GM12878 (cell line): ENCODE results near the gene NUMB. TPM values are rescaled to one million over a fixed set of nuclear protein-coding genes. Genes with fewer than 3 reads are reported as not detected.

ENCODE experiments used
- ATAC-seq: fragments of 200-7000 bp; cut with Tn5 transposase; 3 replicates; pipeline ENCODE4 v1.9.1; 2020; ENCODE audit warnings: mild to moderate bottlenecking, moderate library complexity
- BruUV-seq: library from RNA; stranded (reverse); fragments of 400-500 nt; replicated peaks from 2 replicates; lab custom pipeline; 2021; lab: Mats Ljungman, UMichigan
- CTCF ChIA-PET: fragments of 300-600 bp; sonication (Branson Sonifier 250); formaldehyde crosslinking; extraction: SDS; loops from one replicate; lab custom pipeline; 2021; ENCODE audit warnings: inconsistent platforms; lab: Yijun Ruan, JAX
- POLR2A ChIA-PET: fragments of 350-600 bp; formaldehyde crosslinking; extraction: SDS; loops from one replicate; lab custom pipeline; 2021; ENCODE audit warnings: inconsistent platforms; lab: Charles Lee
- RAD21 ChIA-PET: fragments of 300-600 bp; sonication (Branson Sonifier 250); formaldehyde crosslinking; loops from one replicate; lab custom pipeline; 2023; ENCODE audit warnings: antibody characterized with exemption; ENCODE audit not compliant: unreplicated experiment; lab: Charles Lee
- SMC1A ChIA-PET: fragments of 300-600 bp; sonication (Branson Sonifier 250); formaldehyde crosslinking; loops from one replicate; lab custom pipeline; 2023; ENCODE audit not compliant: unreplicated experiment, uncharacterized antibody; lab: Charles Lee
- DNase-seq: peaks from one replicate; pipeline ENCODE4 v3.0.0-alpha.2; 2011; ENCODE audit warnings: low read depth, low spot score
- FAIRE-seq: peaks from 3 replicates; lab custom pipeline; 2011; peaks lifted over from hg19 to GRCh38; lab: Jason Lieb, UNC
- H2AFZ ChIP-seq: 2 replicates; pipeline ENCODE4 v1.6.0; 2011; ENCODE audit warnings: low read depth, low read length, control low read depth; ENCODE audit not compliant: control insufficient read depth
- H3K27ac ChIP-seq: 2 replicates; pipeline ENCODE4 v1.5.1; 2011; ENCODE audit warnings: control low read depth; ENCODE audit not compliant: control insufficient read depth, insufficient read depth
- H3K27me3 ChIP-seq, 2 experiments: replicated peaks in 1 of 2; 2 replicates each; pipeline versions ENCODE4 v1.6.0 to v1.6.1; 2011; ENCODE audit warnings: low read length in 1 of 2; ENCODE audit not compliant: control insufficient read depth in 2 of 2, insufficient read depth in 2 of 2
- H3K36me3 ChIP-seq, 2 experiments: 2 replicates each; pipeline ENCODE4 v1.5.1; 2011; ENCODE audit warnings: low read length in 1 of 2; ENCODE audit not compliant: control insufficient read depth in 2 of 2, insufficient read depth in 2 of 2
- H3K4me1 ChIP-seq: 2 replicates; pipeline ENCODE4 v1.6.1; 2011; ENCODE audit warnings: mild to moderate bottlenecking, low read length, moderate library complexity, mixed read lengths; ENCODE audit not compliant: control insufficient read depth, insufficient read depth
- H3K4me2 ChIP-seq: 2 replicates; pipeline ENCODE4 v1.6.0; 2011; ENCODE audit warnings: control low read depth; ENCODE audit not compliant: control insufficient read depth, insufficient read depth
- H3K4me3 ChIP-seq: fragments of 200-600 bp; sonication (generic); 2 replicates; pipeline ENCODE4 v1.5.1; 2016
- H3K79me2 ChIP-seq: 2 replicates; pipeline ENCODE4 v1.6.0; 2011; ENCODE audit warnings: low read length; ENCODE audit not compliant: control insufficient read depth, insufficient read depth
- H3K9ac ChIP-seq: 2 replicates; pipeline ENCODE4 v1.8.0; 2011; ENCODE audit warnings: low read length, control low read depth, mixed read lengths; ENCODE audit not compliant: control insufficient read depth, insufficient read depth
- H3K9me3 ChIP-seq: replicated peaks from 3 replicates; pipeline ENCODE4 v1.5.1; 2011; ENCODE audit warnings: mild to moderate bottlenecking, low read length; ENCODE audit not compliant: control insufficient read depth, insufficient read depth
- H4K20me1 ChIP-seq: 2 replicates; pipeline ENCODE4 v1.6.0; 2011; ENCODE audit not compliant: control insufficient read depth, insufficient read depth
- DPF2 ChIP-seq: fragments of 450-650 bp; IDR thresholded peaks from 2 replicates; pipeline ENCODE4 v1.6.1; 2017; ENCODE audit warnings: mild to moderate bottlenecking
- FOXK2 ChIP-seq: fragments of 450-650 bp; IDR thresholded peaks from 2 replicates; pipeline ENCODE4 v1.6.1; 2017; ENCODE audit warnings: mild to moderate bottlenecking, moderate library complexity
- GATAD2B ChIP-seq: fragments of 450-650 bp; conservative IDR thresholded peaks from 2 replicates; pipeline ENCODE4 v1.6.1; 2017; ENCODE audit warnings: low read depth, mild to moderate bottlenecking, moderate library complexity
- KDM1A ChIP-seq: fragments of 200-600 bp; sonication (generic); IDR thresholded peaks from 2 replicates; pipeline ENCODE4 v1.6.1; 2016; ENCODE audit warnings: borderline replicate concordance
- MLLT1 ChIP-seq: fragments of 450-650 bp; IDR thresholded peaks from 2 replicates; pipeline ENCODE4 v1.6.1; 2016; ENCODE audit warnings: mild to moderate bottlenecking
- PAX8 ChIP-seq: fragments of 450-650 bp; IDR thresholded peaks from 2 replicates; pipeline ENCODE4 v1.6.1; 2017; ENCODE audit warnings: mild to moderate bottlenecking, moderate library complexity
- RAD21 ChIP-seq: IDR thresholded peaks from 2 replicates; pipeline ENCODE4 v1.6.1; 2011; ENCODE audit warnings: mild to moderate bottlenecking, low read depth, low read length, moderate library complexity; ENCODE audit not compliant: insufficient read depth
- RFX5 ChIP-seq: IDR thresholded peaks from 2 replicates; pipeline ENCODE4 v1.6.1; 2011; ENCODE audit warnings: low read depth, low read length, improper control_type of control experiment
- SP1 ChIP-seq: IDR thresholded peaks from one replicate; pipeline ENCODE4 v1.6.1; 2011; ENCODE audit warnings: low read depth, low read length
- SREBF1 ChIP-seq: IDR thresholded peaks from 2 replicates; pipeline ENCODE4 v1.6.1; 2012; ENCODE audit warnings: mild to moderate bottlenecking, low read length
- TCF12 ChIP-seq: IDR thresholded peaks from 2 replicates; pipeline ENCODE4 v1.6.1; 2011; ENCODE audit warnings: low read depth, mild to moderate bottlenecking, low read length
- WGBS: methylation state at CpG from one replicate; pipeline ENCODE4 v1.1.6; 2016; ENCODE audit warnings: low lambda C conversion rate; ENCODE audit not compliant: insufficient replicate concordance, insufficient coverage; ENCODE audit errors: missing lambda C conversion rate; 5-methylcytosine and 5-hydroxymethylcytosine counted together
- in situ Hi-C: fragments of 300-500 bp; cut with MboI; formaldehyde crosslinking; loops from 9 replicates; pipeline ENCODE4 v1.14.3; 2018; ENCODE audit warnings: mixed read lengths
- intact Hi-C: fragments of 100-400 bp; cut with micrococcal nuclease; formaldehyde crosslinking; loops from one replicate; pipeline ENCODE4 v1.14.2; 2022; ENCODE audit not compliant: unreplicated experiment
- polyA plus RNA-seq, 11 experiments: library from polyadenylated mRNA; depleted of rRNA in 4 of 11; unstranded in 6 of 11; stranded (reverse) in 5 of 11; fragments of >200 nt; fragmentation: Nextera tagmentation in 4 of 11; fragmentation: Illumina TruSeq in 1 of 11; extraction: Ambion mirVana in 4 of 11; extraction: Trizol in 1 of 11; gene quantifications; 1 replicate in 1 of 11; 2 replicates in 10 of 11; pipeline versions ENCODE4 v1.2.1 to v1.2.3, GENCODE V29; 2011 to 2016; ENCODE audit warnings: inconsistent platforms in 2 of 11, missing spikeins in 2 of 11, low read depth in 1 of 11
- total RNA-seq, 4 experiments: library from RNA; depleted of rRNA in 3 of 4; stranded (reverse); fragments of >200 nt in 3 of 4; fragmentation: Illumina TruSeq in 1 of 4; extraction: Trizol in 1 of 4; gene quantifications; 2 replicates each; pipeline versions ENCODE4 v1.2.1 to v1.2.3, GENCODE V29; 2013 to 2021
- TF ChIP-seq, protein P1 (sequence below): fragments of 450-650 bp; IDR thresholded peaks from 2 replicates; pipeline ENCODE4 v1.6.1; 2017; ENCODE audit warnings: low read depth, mild to moderate bottlenecking, moderate library complexity

Gene NUMB
- total and polyA plus RNA-seq, 10 of the 15 experiments (the other 5 are each of a cell fraction or from before 2014, with no cell fraction given), result 22.0 to 147 (median 48.9) TPM

DNA sequence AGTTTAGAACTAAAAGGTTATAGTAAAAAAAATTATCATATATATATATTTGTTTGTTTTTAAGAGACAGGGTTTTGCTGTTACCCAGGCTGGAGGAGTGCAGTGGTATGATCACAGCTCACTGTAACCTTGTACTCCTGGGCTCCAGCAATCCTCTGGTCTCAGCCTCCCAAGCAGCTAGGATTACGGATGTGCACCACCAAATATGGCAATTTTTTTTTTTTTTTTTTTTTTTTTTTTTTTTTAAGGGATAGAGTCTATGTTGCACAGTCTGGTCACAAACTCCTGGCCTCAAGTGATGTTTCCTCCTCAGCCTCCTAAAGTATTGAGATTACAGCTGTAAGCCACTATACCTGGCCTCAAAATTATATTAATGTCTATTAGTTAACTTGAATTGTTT lies 172.4 kb downstream of the NUMB start (continued):
- TF ChIP-seq, protein P1, sequence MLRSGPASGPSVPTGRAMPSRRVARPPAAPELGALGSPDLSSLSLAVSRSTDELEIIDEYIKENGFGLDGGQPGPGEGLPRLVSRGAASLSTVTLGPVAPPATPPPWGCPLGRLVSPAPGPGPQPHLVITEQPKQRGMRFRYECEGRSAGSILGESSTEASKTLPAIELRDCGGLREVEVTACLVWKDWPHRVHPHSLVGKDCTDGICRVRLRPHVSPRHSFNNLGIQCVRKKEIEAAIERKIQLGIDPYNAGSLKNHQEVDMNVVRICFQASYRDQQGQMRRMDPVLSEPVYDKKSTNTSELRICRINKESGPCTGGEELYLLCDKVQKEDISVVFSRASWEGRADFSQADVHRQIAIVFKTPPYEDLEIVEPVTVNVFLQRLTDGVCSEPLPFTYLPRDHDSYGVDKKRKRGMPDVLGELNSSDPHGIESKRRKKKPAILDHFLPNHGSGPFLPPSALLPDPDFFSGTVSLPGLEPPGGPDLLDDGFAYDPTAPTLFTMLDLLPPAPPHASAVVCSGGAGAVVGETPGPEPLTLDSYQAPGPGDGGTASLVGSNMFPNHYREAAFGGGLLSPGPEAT, result no peak
- TF ChIP-seq PAX8, result no peak
- TF ChIP-seq MLLT1, result no peak
- no peak for TF ChIP-seq SP1
- TF ChIP-seq TCF12, result no peak

- no peak for DNase-seq
- Histone ChIP-seq H3K4me2 (no peak overlapping the region), H3K27ac (no peak overlapping the region), H3K9me3 (no peaks in the 10 kb centered on the region), H2AFZ (no peak overlapping the region), H3K4me1 (no peaks in the 10 kb centered on the region), H3K9ac (no peak overlapping the region), H3K79me2 (no peaks in the 10 kb centered on the region), H3K27me3 (no peaks in the 10 kb centered on the region), H3K36me3 (peaks cover 10 to 14% of the 10 kb centered on the region in 2 experiments), H4K20me1 (no peaks in the 10 kb centered on the region), H3K4me3 (no peak overlapping the region)
- intact Hi-C loops (no loop called here), in situ Hi-C loops (no loop called here)
- BruUV-seq, result no TSS peak
- POLR2A ChIA-PET, result no interaction called here
- no peak for ATAC-seq
- CTCF ChIA-PET, result interaction anchor here (1.0 kb wide), 1 partner anchor 111 kb away, joined by 4 read pairs; no protein-coding TSS in a partner anchor
- SMC1A ChIA-PET, result interaction anchor here (0.5 kb wide), 1 partner anchor 213 kb away, joined by 3 read pairs; no protein-coding TSS in a partner anchor
- 77% methylated on average over 12 of the region's 12 CpGs for WGBS
- no peak for FAIRE-seq
- RAD21 ChIA-PET, result interaction anchor here (1.2 kb wide), 1 partner anchor 188 kb away, joined by 4 read pairs; no protein-coding TSS in a partner anchor
- no peak for TF ChIP-seq RFX5
- no peak for TF ChIP-seq DPF2
- TF ChIP-seq GATAD2B, result no peak
- TF ChIP-seq FOXK2, result no peak
- no peak for TF ChIP-seq SREBF1
- no peak for TF ChIP-seq MLLT1
- TF ChIP-seq RAD21, result no peak
- TF ChIP-seq KDM1A, result no peak
These were observed 174.6 kb downstream of the NUMB start for GRCh38 chr14:73283608-73284379.
